HG03064 (cell line): ENCODE measurements around the gene MYH6.

Source experiments
- ATAC-seq: cut with Tn5 transposase; IDR thresholded peaks from one replicate; pipeline ENCODE4 v1.9.1; 2021; ENCODE audit warnings: low read depth; ENCODE audit not compliant: unreplicated experiment

The MYH6 gene

GRCh38 chr14:23360496-23360895 lies 47.6 kb downstream of the MYH6 start:
- no peak for ATAC-seq

DNA sequence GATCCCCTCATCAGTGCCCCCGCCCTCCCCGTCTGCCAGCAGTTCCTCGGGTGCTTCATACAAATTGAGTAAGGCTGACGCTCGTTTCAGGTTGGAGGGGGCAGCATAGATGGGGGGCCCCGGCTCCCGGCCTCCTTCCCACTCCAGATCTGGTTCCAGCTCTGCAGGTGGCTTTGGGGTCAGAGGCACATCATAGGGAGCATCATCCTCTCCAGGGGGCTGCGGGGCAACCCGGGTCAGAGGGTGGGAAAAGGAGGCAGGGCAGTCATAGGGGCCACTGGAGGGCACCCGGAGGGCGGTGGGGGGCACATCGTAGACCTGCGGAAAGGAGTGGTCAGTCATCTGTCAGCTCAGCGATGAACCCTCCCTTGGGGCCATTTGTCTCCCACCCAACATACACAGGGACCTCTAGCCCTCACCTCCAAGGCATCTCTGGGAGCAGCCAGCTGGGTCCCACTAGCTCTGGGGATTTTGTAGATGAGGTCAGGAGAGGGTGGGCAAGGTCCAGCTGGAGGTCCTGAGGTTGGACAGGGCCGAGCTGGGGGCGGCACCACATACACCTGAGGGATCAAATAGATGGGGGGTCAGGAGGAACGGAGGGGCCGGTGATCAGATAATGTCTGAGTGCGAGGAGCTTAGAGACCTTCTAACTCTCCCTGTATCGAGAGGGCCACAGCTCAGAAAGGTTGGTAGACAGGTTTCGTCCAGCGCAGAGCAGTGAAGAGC lies 48.2 kb downstream of the MYH6 start:
- no peak for ATAC-seq

GRCh38 chr14:23359167-23359626 lies 48.9 kb downstream of the MYH6 start:
- no peak for ATAC-seq

GRCh38 chr14:23358553-23359166 lies 49.4 kb downstream of the MYH6 start:
- no peak for ATAC-seq

- ATAC-seq: no peak
Measured at GRCh38 chr14:23358042-23358441, 50.0 kb downstream of the MYH6 start.

GRCh38 chr14:23357261-23357660 lies 50.8 kb downstream of the MYH6 start:
- no peak for ATAC-seq

DNA sequence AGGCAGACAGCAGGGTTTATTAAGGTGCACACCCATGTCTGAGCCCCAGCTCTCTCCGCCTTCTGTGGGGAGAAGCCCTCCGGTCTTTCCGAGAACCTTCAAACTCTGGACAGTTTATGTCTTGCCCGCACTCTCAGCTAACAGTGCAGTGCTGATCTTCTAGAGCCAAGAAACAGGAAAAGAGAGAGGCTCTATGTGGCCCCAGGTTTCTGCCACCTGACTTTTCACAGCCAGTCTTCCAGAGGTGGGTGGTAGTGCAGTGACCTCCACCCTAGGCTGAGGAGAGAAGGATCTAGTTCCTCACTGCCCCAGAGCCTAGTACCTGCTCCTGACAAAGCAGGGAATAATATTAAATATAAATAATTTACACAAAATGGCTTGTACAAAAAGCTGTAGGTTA lies 51.4 kb downstream of the MYH6 start:
- no peak for ATAC-seq

DNA sequence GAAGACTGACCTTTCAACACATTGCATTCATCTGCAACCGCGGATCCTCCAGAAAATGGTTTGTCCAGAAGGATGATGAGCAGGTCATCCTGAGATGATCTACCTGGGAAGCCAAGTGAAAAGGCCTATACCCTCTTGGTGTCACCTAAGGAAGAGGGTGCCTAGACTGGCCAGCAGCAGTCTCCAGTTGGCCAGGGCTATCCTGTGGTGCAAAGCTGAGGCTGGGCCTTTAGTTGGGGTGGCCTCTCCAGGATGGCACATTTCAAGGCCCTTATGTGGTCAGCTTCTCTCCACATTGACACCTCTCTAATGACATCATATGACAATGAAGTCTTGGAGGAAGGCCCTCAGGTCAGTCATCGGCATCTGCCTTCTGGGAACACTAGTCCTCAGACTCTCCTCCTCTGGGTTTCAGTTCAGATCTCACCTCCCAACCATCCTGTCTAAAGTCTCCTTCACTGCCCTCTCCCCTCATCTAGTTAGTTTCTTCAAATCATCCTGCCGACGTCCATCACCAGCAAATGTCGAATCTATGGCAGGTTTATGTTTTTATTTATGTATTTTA lies 52.1 kb downstream of the MYH6 start:
- ATAC-seq: no peak

GRCh38 chr14:23354990-23355389 lies 53.1 kb downstream of the MYH6 start:
- no peak for ATAC-seq

DNA sequence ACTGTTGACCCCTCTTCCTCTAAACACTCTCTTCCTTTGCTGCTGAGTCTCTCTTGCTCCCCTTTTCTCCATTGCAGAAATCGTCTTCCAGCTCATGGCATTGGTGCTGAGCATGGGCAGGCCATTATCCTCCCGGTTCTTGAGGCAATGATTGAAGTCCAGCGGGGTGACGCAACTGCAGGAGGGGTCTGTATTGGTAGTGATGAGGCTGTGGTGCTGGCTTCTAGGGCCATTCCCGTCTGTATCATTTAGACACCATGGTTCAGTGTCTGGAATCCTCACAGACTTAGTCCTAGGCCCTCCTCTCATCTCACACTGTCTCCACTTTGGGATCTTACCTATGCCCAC lies 54.7 kb downstream of the MYH6 start:
- ATAC-seq: no peak

- no peak for ATAC-seq
Measured at GRCh38 chr14:23352506-23353432, 55.3 kb downstream of the MYH6 start, which contains the start of gene SLC22A17. Gene SLC22A17 (minus strand): TSS chr14:23352887.

DNA sequence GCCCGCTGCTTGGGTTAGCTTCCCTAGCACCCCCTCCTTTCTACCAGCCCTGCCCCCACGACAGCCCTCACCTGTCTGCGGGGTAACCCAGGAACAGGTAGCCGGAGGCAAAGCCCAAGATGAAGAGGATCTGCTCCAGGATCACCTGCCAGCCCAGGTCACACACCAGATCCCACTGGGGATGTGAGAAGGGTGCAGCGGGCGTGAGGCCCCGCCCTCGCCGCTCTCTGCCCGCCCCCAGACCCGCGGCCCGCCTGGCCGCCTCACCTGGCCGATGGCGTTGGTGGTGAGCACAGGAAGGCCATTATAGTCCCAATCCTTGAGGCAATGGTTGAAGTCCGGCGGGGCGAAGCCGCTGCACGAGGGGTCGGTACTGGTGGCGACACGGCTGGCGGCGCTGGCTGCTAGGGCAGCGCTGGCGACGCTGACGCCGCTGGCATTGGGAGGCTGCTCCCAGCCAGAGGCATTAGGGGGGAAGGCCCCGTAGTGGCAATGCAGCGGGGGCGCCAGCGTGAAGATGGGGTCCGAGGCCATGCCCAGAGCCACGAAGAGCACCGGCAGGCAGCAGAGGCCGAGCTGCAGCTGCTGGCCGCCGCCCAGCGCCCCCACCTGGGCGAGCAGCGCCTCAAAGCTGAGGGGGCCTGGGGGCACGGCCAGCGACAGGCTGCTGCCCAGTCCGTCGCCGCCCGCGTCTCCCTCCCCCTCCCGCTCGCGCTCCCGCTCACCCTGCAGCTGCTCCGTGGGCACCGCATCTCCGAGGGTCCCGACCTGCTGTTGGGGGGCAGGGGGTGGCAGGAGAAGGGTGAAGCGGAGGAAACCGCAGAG lies 56.2 kb downstream of the MYH6 start:
- ATAC-seq: no peak

- no peak for ATAC-seq
Measured at GRCh38 chr14:23349156-23349845, 58.8 kb downstream of the MYH6 start.

GRCh38 chr14:23348297-23348655 lies 59.8 kb downstream of the MYH6 start:
- ATAC-seq: no peak

GRCh38 chr14:23347406-23348296 lies 60.4 kb downstream of the MYH6 start:
- ATAC-seq: no peak

DNA sequence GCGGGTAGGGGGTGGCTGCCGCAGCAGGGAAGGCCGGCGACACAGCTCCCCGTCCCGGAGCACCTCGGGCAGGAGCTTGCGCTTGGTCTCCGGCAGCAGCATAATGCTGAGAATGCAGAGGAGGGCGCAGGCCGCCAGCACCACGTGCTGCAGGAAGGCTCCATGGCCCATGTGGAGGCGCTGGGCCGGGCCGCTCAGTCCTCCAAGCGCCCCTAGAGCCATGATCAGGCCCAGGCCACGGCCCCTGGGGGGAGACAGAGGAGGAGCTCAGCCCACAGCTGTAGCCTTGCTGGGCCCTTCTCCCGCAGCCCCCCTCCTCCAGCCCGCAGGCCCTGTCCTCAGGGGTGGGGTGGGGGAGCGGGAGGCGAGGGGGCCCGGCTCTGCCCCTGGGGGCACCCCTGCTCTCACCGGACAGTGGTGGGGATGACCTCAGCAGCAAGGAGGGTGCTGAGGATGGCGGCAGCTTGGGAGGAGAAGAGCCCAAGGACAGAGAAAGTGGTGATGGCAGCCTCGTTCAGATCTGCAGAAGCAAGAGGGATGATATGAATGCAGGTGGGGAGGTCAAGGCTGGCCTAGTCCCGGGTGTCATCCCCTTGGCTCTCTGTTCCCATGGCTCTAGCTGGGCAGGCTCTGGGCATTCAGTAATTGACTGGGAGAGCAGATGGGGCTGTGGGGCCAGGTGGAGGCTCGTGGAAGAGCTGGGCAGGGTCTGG lies 61.2 kb downstream of the MYH6 start:
- no peak for ATAC-seq

- no peak for ATAC-seq
Measured at GRCh38 chr14:23345987-23346692, 61.9 kb downstream of the MYH6 start.
